C4-2B (cell line): ENCODE measurements around the gene GDI1.

Experiments used
- ZFX ChIP-seq: fragments of 450-650 bp; IDR thresholded peaks from 2 replicates; pipeline ENCODE4 v1.6.1; 2017
- TF ChIP-seq, protein P1 (sequence below): fragments of 450-650 bp; conservative IDR thresholded peaks from 2 replicates; pipeline ENCODE4 v1.5.1; 2017; ENCODE audit warnings: mild to moderate bottlenecking

DNA sequence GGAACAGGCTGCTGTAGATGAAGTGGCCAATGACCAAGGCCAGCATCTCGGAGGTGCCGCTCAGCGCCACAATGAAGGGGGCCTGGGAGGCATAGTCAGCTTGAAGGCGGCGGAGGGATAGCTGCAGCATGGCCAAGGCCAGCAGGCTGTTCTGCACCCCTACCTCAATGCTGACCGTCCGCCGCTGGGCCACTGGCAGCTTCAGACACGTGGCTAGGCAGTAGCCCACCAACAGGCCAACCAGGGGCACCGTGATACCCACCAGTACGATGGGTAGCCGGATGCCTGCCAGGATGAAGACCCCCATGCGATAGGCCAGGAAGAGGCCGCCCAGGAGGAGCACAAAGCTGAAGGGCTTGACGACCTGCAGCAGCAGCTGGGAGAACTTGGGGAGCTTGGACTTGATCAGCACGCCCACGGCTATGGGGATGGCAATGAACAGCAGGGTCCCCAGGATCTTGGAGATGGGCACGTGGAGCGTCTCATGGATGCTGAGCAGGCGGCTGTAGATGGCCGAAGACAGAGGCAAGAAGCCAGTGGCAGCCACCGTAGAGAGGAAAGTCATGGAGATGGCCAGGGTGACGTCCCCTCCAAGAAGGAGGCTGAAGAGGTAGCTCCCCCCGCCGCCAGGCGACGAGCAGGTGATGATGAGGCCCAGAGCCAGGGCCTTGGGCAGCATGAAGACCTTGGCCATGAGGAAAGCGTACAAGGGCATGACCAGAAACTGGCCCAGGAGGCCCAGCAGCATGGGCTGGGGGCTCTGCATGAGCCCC lies 50.8 kb downstream of the GDI1 start:
- no peak for TF ChIP-seq ZFX
- TF ChIP-seq, protein P1, sequence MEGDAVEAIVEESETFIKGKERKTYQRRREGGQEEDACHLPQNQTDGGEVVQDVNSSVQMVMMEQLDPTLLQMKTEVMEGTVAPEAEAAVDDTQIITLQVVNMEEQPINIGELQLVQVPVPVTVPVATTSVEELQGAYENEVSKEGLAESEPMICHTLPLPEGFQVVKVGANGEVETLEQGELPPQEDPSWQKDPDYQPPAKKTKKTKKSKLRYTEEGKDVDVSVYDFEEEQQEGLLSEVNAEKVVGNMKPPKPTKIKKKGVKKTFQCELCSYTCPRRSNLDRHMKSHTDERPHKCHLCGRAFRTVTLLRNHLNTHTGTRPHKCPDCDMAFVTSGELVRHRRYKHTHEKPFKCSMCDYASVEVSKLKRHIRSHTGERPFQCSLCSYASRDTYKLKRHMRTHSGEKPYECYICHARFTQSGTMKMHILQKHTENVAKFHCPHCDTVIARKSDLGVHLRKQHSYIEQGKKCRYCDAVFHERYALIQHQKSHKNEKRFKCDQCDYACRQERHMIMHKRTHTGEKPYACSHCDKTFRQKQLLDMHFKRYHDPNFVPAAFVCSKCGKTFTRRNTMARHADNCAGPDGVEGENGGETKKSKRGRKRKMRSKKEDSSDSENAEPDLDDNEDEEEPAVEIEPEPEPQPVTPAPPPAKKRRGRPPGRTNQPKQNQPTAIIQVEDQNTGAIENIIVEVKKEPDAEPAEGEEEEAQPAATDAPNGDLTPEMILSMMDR: no peak
